NCI-H2171 (cell line): ENCODE results near the gene RIMKLB.
"Not testable (repeated sequence)": the region's sequence is repeated elsewhere in the genome, so short reads cannot be mapped to it uniquely, and the experiment has no call there.

ENCODE experiments used
- DNase-seq: peaks from one replicate; lab custom pipeline; 2025; lab: John Stamatoyannopoulos, UW

RIMKLB gene

DNA sequence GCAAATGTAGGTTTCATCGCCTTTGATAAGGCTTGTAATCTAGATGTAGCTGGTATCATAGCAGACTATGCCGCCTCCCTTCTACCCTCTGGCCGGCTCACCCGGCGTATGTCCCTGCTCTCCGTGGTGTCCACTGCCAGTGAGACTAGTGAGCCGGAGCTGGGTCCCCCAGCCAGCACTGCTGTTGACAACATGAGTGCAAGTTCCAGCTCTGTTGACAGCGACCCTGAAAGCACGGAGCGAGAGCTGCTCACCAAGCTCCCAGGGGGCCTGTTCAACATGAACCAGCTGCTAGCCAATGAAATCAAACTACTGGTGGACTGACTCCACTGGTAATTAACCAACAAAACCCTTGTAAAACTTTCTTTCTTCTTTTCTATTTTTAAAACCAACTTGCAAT lies 75.7 kb downstream of the RIMKLB start:
- no peak for DNase-seq

DNA sequence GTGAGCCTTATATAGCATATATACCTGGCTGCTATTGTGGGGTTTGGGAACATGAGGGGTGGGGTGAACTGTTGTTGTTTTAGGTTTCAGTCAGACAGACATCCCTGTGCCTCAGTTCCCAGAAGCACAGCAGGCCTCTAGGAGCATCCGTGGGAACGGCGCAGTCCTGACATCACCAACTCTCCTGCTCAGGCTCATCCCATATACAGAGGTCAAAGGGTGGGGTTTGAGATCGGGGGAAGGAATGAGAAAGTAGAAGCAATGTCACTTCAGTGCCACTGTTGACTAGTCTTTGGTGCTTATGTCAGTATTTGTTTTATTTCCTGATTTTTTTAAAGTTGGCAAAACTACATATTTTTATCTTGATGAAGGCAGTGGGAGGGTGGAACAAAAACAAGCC lies 81.5 kb downstream of the RIMKLB start:
- DNase-seq = no peak

DNA sequence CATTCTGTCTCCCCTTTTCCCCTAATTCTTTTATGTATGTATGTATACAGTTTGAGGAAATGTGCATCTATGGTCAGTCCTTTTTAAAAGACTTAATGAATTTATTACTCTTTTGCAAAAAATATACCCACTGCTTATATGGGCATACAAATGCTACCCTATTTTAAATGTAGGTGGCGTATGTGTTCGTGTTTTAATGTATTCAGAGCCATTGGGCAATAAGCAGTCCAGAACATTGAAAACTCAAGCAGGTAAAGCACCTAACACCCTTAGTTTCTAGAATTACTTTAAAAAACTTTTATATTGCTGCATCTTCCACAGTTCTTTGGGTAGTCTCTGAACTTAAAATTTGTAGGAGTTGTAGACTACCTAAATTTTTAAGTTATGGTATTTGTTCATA lies 82.1 kb downstream of the RIMKLB start:
- no peak for DNase-seq

DNA sequence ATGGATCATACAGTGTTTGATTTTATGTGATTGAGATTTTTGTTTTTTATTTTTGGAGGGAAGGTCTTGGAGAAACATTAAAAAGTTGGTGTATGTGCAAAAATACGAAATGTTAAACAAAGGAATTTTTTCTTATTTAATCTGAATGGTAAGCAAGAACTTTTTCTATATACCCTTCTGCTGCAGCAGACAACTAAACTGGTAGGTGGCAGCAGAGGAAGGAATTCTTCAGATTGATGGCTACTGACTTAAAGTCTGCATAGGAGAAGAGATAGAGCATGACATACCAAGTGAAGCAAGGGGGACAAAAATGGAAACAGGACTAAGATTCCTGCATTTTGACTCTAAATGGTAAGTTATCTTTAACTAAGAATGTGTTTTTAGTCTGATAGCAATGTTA lies 82.6 kb downstream of the RIMKLB start:
- no peak for DNase-seq

DNA sequence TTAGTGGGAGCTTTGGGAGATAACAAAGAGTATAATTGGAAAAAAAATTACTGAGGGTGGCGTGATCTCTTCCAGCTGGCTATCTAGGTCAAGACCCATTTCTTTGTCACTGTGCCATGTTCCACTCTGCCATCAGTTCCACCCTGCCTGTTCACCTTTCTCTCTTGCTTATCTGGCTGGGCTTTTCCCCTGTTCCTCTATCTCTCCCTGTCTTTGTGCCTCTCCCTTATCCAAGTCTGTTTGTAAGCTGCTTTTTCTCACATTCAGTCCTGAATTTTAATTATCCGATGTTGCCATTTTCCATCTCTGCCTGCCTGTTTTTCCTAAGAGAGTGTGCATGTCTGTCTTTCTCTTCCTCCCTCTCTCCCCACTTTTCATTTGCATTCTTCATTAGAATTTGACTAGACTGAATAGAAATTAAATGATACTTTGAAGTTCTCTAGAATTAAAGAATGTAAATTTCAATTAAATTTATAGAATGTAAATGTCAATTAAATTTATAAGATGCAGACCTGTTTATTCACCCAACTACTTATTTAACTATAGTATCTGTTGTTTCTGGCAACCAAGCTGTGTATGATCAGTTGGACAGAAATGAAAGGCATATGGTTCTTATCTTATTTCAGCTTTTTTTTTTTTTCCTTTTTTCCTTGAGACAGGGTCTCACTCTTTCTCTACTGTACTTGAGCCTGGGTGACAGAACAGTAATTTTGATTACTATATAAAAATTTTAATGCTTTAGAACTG lies 83.8 kb downstream of the RIMKLB start:
- DNase-seq = no peak

DNA sequence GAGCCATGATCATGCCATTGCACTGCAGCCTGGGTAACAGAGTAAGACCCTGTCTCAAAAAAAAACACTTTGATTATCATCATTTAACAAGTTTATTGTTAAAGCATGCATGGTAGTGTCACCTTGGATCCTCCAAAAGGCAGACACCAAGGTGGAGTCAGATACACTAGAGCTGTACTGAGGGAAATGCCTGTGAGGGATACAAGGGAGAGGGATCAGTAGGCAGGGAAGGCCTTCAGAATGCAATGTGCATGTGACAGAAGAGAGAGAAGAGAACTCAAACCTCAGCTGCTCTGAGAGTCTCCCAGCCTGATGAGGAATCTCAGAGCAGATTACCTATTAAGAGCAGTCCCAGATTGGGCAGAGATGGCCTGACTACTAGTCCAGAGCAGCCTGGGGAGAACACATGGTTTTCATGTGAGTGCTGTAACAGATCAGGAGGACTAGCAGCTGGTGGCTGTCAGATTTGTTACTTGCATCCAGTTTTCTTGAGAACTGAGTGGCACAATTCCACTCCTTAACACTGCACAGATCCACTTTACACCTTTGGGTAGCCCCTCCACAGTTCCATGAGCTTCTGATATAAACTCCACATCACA lies 86.6 kb downstream of the RIMKLB start:
- DNase-seq = no peak

DNA sequence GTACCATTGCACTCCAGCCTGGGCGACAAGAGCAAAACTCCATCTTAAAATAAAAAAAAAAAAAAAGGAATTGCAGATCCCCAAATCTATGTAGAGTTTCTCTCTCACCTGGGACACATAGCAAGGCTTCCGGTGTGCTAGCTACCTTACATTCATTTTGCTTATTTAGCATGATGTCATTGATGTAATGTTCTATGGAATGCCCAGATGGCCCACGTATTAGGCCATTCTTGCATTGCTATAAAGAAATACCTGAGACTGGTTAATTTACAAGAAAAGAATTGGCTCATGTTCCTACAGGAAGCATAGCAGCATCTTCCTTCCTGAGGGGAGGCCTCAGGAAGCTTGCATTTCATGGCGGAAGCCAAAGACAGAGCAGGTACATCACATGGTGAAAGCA lies 87.7 kb downstream of the RIMKLB start:
- DNase-seq = no peak

DNA sequence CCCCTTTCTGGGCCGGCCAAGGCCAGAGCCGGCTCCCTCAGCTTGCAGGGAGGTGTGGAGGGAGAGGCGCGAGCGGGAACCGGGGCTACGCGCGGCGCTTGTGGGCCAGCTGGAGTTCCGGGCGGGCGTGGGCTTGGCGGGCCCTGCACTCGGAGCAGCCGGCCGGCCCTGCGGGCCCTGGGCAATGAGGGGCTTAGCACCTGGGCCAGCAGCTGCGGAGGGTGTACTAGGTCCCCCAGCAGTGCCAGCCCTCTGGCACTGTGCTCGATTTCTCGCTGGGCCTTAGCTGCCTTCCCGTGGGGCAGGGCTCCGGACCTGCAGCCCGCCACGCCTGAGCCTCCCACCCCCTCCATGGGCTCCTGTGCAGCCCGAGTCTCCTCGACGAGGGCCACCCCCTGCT lies 89.4 kb downstream of the RIMKLB start:
- not testable (repeated sequence) for DNase-seq

DNA sequence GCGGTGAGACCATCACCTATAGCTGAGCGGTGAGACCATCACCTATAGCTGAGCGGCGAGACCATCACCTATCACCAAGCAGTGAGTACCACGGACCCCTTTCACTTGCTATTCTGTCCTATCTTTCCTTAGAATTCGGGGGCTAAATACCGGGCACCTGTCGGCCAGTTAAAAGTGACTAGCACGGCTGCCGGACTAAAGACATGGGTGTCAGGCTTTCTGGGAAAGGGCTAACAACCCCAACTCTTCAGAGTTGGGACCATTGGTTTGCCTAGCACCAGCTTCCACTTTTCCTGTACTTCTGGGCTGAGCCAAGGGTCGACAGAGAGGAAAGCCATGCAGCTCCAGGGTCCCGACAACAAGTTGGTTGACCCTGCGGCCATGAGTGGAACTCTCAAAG lies 90.9 kb downstream of the RIMKLB start:
- DNase-seq = not testable (repeated sequence)

DNA sequence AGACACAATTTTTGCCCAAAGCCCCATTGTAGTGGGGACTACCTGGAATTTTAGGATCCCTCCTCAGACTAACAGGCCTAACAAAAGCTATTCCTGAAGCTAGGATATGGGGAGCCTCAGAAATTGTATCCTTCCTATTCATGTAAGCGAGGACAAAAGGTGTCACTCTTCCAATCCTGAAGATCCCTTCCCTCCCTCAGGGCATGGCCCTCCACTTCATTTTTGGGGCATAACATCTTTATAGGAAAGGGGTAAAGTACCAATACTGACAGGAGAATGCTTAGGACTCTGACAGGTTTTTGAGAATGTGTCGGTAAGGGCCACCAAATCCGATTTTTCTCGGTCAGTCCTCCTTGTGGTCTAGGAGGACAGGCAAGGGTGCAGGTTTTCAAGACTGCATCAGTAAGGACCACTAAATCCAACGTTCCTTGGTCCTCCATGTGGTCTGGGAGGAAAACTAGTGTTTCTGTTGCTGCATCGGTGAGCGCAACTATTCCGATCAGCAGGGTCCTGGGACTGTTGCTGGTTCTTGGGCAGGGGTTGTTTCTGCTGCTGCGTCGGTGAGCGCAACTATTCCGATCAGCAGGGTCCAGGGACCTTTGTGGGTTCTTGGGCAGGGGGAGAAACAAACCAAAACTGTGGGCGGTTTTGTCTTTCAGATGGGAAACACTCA lies 91.7 kb downstream of the RIMKLB start:
- DNase-seq = not testable (repeated sequence)

DNA sequence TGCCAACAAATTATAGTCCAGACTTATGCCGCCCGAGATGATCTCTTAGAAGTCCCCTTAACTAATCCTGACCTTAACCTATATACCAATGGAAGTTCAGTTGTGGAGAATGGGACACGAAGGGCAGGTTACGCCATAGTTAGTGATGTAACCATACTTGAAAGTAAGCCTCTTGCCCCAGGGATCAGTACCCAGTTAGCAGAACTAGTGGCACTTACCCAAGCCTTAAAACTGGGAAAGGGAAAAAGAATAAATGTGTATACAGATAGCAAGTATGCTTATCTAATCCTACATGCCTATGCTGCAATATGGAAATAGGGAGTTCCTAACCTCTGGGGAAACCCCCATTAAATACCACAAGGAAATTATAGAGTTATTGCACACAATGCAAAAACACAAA lies 95.4 kb downstream of the RIMKLB start:
- DNase-seq = not testable (repeated sequence)

DNA sequence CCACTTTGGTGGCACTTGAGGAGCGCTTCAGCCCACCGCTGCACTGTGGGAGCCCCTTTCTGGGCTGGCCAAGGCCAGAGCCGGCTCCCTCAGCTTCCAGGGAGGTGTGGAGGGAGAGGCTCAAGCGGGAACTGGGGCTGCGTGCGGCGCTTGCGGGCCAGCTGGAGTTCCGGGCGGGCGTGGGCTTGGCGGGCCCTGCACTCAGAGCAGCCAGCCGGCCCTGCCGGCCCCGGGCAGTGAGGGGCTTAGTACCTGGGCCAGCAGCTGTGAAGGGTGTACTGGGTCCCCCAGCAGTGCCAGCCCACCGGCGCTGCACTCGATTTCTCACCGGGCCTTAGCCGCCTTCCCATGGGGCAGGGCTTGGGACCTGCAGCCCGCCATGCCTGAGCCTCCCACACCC lies 96.8 kb downstream of the RIMKLB start:
- not testable (repeated sequence) for DNase-seq

DNA sequence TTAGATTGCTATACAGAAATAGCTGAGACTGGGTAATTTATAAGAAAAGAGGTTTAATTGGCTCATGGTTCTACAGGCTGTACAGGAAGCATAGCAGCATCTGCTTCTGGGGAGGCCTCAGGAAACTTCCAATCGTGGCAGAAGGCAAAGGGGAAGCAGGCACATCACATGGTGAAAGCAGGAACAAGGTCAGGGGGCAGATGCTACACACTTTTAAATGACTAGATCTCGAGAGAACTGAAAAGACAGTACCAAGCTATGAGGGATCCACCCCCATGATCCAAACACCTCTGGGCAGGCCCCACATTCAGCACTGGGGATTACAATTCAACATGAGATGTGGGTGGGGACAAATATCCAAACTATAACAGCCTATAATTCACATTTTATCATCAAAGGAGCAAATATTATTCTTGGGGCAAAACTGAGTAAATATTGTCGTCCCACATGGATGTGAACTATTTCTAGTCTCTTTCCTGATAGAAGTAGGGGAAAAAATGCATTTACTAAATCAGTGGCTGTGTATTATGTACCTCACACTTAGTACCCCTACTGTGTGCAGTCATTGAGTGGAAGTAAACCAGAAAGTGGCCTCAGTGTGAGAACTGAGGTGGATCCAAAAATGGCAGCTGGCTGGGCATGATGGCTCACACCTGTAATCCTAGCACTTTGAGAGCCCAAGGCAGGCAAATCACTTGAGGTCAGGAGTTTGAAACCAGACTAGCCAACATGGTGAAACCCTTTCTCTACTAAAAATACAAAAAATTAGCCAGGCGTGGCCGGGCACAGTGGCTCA lies 99.2 kb downstream of the RIMKLB start:
- no peak for DNase-seq

DNA sequence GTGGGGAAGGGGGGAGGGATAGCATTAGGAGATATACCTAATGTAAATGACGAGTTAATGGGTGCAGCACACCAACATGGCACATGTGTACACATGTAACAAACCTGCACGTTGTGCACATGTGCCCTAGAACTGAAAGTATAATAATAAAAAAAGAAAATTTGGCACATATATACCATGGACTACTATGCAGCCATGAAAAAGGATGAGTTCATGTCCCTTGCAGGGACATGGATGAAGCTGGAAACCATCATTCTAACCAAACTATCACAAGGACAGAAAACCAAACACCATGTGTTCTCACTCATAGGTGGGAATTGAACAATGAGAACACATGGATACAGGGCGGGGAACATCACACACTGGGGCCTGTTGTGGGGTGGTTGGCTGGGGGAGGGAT lies 103.4 kb downstream of the RIMKLB start:
- DNase-seq = not testable (repeated sequence)

DNA sequence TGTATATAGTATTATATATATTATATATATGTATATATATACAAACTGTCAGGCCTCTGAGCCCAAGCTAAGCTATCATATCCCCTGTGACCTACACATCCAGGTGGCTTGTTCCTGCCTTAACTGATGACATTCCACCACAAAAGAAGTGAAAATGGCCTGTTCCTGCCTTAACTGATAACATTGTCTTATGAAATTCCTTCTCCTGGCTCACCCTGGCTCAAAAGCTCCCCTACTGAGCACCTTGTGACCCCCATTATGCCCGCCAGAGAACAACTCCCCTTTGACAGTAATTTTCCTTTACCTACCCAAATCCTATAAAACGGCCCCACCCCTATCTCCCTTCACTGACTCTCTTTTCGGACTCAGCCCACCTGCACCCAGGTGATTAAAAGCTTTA lies 107.0 kb downstream of the RIMKLB start:
- not testable (repeated sequence) for DNase-seq

DNA sequence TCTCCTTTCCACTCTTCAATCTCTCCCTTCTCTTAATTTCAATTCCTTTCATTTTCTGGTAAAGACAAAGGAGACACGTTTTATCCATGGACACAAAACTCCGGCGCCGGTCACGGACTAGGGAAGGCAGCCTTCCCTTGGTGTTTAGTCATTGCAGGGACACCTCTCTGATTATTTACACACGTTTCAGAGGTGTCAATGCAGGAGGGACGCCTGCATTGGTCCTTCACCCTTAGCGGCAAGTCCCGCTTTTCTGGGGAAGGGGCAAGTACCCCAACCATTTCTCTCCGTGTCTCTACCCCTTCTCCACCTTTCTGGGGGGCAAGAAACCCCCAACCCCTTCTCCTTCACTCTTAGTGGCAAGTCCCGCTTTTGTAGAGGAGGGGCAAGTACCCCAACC lies 107.7 kb downstream of the RIMKLB start:
- DNase-seq = not testable (repeated sequence)

DNA sequence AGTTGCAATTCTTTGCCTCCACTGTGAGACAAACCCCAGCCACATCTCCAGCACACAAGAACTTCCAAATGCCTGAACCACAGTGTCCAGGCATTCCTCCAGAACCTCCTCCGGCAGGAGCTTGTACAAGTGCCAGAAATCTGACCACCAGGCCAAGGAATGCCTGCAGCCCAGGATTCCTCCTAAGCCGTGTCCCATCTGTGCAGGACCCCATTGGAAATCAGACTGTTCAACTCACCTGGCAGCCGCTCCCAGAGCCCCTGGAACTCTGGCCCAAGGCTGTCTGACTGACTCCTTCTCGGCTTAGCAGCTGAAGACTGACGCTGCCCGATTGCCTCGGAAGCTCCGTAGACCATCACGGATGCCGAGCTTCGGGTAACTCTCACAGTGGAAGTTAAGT lies 109.3 kb downstream of the RIMKLB start:
- DNase-seq = not testable (repeated sequence)

DNA sequence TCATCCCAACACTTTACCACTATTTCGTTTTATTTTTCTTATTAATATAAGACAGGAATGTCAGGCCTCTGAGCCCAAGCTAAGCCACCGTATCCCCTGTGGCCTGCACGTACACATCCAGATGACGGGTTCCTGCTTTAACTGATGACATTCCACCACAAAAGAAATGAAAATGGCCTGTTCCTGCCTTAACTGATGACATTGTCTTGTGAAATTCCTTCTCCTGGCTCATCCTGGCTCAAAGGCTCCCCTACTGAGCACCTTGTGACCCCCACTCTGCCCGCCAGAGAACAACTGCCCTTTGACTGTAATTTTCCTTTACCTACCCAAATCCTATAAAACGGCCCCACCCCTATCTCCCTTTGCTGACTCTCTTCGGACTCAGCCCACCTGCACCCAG lies 112.3 kb downstream of the RIMKLB start:
- DNase-seq = not testable (repeated sequence)

DNA sequence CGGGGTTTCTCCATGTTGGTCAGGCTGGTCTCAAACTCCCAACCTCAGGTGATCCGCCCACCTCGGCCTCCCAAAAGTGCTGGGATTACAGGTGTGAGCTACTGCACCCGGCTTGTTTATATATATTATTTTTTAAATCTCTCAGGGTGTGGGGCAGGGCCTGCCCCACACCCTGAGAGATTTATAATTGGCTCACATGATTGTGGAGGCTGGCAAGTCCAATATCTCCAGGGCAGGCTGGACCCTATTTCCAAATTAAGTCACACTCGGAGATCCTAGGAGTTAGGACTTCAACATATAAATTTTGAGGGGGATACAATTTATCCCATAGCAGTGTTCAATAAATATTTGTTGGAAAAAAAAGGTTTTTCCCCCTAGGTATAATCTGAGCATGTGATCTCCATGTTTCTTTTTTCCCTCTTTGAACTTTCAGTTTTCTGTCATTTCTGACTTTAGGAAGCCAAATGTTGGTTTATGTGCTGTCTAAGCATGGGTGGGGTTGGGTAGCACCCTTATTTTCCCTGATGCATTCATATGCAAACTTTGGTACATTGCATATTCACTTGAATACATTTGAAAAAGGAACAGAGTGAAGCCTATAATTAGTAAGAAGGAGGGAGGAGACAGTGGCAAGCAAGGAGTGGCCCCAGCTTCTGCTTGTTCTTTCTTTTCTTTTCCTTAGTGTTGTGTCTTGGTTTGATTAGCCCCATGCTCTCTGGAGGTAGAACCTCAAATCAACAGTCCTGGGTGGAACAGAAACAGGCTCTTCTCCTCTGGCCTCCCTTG lies 116.0 kb downstream of the RIMKLB start:
- DNase-seq = no peak

DNA sequence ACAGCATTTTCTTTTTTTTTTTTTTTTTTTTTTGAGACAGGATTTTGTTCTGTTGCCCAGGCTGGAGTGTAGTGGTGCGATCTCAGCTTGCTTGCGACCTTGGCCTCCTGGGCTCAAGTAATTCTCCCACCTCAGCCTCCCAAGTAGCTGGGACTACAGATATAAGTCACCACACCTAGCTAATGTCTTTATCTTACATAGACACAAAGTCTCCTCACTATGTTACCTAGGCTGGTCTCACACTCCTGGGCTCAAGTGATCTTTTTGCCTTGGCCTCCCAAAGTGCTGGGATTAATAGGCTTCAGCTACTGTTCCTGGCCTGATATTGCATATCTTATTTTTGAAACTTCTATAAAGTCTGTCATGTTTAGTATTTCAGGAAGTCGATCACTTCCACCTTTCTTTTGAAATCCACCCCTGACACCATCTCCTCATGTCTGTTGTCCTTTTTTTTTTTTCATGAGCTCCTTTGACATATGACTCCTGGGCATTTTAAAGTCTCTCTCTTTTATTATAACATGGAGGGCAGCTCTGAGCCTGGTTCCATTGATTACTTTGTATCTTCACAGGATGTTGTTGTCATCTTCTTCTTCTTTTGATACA lies 118.8 kb downstream of the RIMKLB start:
- DNase-seq = no peak

DNA sequence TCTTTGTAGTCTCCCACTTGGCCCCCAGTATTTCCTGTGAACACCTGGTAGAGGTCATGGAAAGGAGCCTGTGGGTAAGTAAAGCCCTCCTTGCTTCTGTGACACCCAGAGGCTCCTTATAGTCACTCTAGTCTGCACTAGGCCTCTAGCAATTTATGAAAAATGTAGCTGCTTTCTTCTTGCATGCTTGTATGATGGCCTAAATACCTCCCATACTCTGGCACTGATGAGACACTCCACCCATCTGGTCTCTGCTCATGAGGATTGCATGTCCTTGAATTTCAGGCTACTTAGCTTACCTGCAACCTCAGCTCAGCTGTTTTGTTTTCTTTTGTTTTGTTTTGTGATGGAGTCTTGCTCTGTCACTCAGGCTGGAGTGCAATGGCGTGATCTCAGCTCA lies 120.1 kb downstream of the RIMKLB start:
- no peak for DNase-seq
